ENCODE results near the gene PI16. TPM values are rescaled to one million over a fixed set of nuclear protein-coding genes. Genes with fewer than 3 reads are reported as not detected.
A peak's percentile ranks its signal among the peaks of the same experiment; 100 is the strongest.

The PI16 gene
- total and polyA plus RNA-seq, 2 donors from 2014 or later = 1.7 to 3.5 TPM

DNA sequence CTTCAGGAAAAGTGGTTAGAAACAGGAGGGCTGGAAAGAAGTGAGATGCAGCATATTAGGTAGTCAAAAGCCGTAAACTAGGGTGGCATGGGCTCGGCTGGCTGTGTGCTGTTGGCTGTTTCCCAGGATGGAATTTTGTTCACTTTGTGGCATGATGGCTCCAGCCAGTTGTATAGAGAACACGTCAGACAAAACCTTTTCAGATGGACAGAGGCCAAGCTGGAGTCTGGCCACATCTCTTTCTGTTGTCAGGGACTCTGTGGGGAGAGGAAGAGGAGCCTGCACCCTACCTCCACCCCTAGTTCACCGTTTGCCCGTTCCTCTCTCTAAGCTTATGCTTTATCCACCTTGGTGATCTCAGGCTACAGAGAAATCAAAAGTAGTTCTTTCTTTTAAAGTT, 46.8 kb upstream of the PI16 start:
- H3K9me3 ChIP-seq (ENCODE audit: control insufficient read depth in 2 of 3, insufficient read depth in 1 of 3, low read length in 3 of 3) = no peaks in the 10 kb centered on the region
- no peak for FAIRE-seq

GRCh38 chr6:36908747-36909146, 45.8 kb upstream of the PI16 start:
- no peak for FAIRE-seq
- TF ChIP-seq, protein P1, sequence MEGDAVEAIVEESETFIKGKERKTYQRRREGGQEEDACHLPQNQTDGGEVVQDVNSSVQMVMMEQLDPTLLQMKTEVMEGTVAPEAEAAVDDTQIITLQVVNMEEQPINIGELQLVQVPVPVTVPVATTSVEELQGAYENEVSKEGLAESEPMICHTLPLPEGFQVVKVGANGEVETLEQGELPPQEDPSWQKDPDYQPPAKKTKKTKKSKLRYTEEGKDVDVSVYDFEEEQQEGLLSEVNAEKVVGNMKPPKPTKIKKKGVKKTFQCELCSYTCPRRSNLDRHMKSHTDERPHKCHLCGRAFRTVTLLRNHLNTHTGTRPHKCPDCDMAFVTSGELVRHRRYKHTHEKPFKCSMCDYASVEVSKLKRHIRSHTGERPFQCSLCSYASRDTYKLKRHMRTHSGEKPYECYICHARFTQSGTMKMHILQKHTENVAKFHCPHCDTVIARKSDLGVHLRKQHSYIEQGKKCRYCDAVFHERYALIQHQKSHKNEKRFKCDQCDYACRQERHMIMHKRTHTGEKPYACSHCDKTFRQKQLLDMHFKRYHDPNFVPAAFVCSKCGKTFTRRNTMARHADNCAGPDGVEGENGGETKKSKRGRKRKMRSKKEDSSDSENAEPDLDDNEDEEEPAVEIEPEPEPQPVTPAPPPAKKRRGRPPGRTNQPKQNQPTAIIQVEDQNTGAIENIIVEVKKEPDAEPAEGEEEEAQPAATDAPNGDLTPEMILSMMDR (IDR thresholded peaks at IDR 0.05; ENCODE audit: borderline replicate concordance, extremely low read depth, insufficient read depth) = no peak
- Histone ChIP-seq H3K9me3 (ENCODE audit: control insufficient read depth in 2 of 3, insufficient read depth in 1 of 3, low read length in 3 of 3) (no peaks in the 10 kb centered on the region), H3K4me3 (ENCODE audit: low read length in 3 of 3) (no peak overlapping the region), H3K9ac (ENCODE audit: low read length in 3 of 3) (no peak overlapping the region), H3K27me3 (ENCODE audit: control insufficient read depth, insufficient read depth, low read length) (no peaks in the 10 kb centered on the region), H3K27ac (ENCODE audit: low read depth in 2 of 2, low read length in 2 of 2) (no peak overlapping the region), H3K4me1 (ENCODE audit: control insufficient read depth in 2 of 3, insufficient read depth in 2 of 3, low read depth in 1 of 3, low read length in 3 of 3) (no peaks in the 10 kb centered on the region), H3K36me3 (ENCODE audit: control insufficient read depth in 2 of 3, insufficient read depth in 3 of 3, low read length in 3 of 3) (peaks cover 3 to 21% (median 18%) of the 10 kb centered on the region in 3 donors)
- intact Hi-C loops (cut with DNase I) = no loop called here
- no peak for DNase-seq

More for the DNA sequence above, 46.8 kb upstream of the PI16 start:
- TF ChIP-seq, protein P1 (IDR thresholded peaks at IDR 0.05; ENCODE audit: borderline replicate concordance, extremely low read depth, insufficient read depth) = no peak
- DNase-seq = no peak
- Histone ChIP-seq H3K36me3 (ENCODE audit: control insufficient read depth in 2 of 3, insufficient read depth in 3 of 3, low read length in 3 of 3) (peaks cover 3 to 22% (median 21%) of the 10 kb centered on the region in 3 donors), H3K27ac (ENCODE audit: low read depth in 2 of 2, low read length in 2 of 2) (no peak overlapping the region), H3K4me1 (ENCODE audit: control insufficient read depth in 2 of 3, insufficient read depth in 2 of 3, low read depth in 1 of 3, low read length in 3 of 3) (no peaks in the 10 kb centered on the region), H3K27me3 (ENCODE audit: control insufficient read depth, insufficient read depth, low read length) (no peaks in the 10 kb centered on the region), H3K9ac (ENCODE audit: low read length in 3 of 3) (no peak overlapping the region), H3K4me3 (ENCODE audit: low read length in 3 of 3) (no peak overlapping the region)
- intact Hi-C loops (cut with DNase I) = no loop called here

- TF ChIP-seq, protein P1 (IDR thresholded peaks at IDR 0.05; ENCODE audit: borderline replicate concordance, extremely low read depth, insufficient read depth) = no peak
- intact Hi-C loops (cut with DNase I) = no loop called here
- Histone ChIP-seq H3K27me3 (ENCODE audit: control insufficient read depth, insufficient read depth, low read length) (no peaks in the 10 kb centered on the region), H3K4me1 (ENCODE audit: control insufficient read depth in 2 of 3, insufficient read depth in 2 of 3, low read depth in 1 of 3, low read length in 3 of 3) (no peaks in the 10 kb centered on the region), H3K27ac (ENCODE audit: low read depth in 2 of 2, low read length in 2 of 2) (no peak overlapping the region), H3K36me3 (ENCODE audit: control insufficient read depth in 2 of 3, insufficient read depth in 3 of 3, low read length in 3 of 3) (peaks cover 6 to 40% (median 8%) of the 10 kb centered on the region in 3 donors), H3K9ac (ENCODE audit: low read length in 3 of 3) (no peak overlapping the region), H3K4me3 (ENCODE audit: low read length in 3 of 3) (no peak overlapping the region), H3K9me3 (ENCODE audit: control insufficient read depth in 2 of 3, insufficient read depth in 1 of 3, low read length in 3 of 3) (no peaks in the 10 kb centered on the region)
- no peak for FAIRE-seq
- DNase-seq = no peak
Measured at GRCh38 chr6:36912030-36912454, 42.5 kb upstream of the PI16 start.

DNA sequence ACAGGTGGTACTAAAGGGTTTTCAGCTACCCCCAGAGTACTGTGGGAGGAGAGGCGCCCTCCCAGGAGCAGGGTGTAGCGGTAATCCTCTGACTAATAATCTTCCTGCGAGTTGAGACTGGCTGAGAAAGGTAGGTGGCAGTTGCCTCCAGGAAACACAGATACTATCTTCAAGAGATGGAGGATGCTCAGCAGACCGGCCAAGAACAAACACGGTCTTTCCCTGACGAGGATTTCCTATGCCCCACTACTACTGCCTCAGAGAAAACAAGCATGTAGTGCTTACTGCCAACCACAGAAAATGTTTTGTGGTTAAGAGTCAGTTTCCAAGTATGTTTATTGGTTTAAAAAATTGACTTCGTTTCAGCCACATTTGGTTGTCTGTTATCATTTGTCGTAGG, 42.0 kb upstream of the PI16 start:
- no peak for FAIRE-seq
- no peaks in the 10 kb centered on the region for H3K4me1 ChIP-seq (ENCODE audit: control insufficient read depth in 2 of 3, insufficient read depth in 2 of 3, low read depth in 1 of 3, low read length in 3 of 3)

More for the DNA sequence above, 42.0 kb upstream of the PI16 start:
- Histone ChIP-seq H3K27me3 (ENCODE audit: control insufficient read depth, insufficient read depth, low read length) (no peaks in the 10 kb centered on the region), H3K9ac (ENCODE audit: low read length in 3 of 3) (peak overlapping the region in 1 of 3 donors; percentile 2), H3K4me3 (ENCODE audit: low read length in 3 of 3) (no peak overlapping the region), H3K36me3 (ENCODE audit: control insufficient read depth in 2 of 3, insufficient read depth in 3 of 3, low read length in 3 of 3) (peaks cover 6 to 40% (median 8%) of the 10 kb centered on the region in 3 donors), H3K27ac (ENCODE audit: low read depth in 2 of 2, low read length in 2 of 2) (no peak overlapping the region), H3K9me3 (ENCODE audit: control insufficient read depth in 2 of 3, insufficient read depth in 1 of 3, low read length in 3 of 3) (no peaks in the 10 kb centered on the region)
- DNase-seq = no peak
- TF ChIP-seq, protein P1 (IDR thresholded peaks at IDR 0.05; ENCODE audit: borderline replicate concordance, extremely low read depth, insufficient read depth) = no peak
- intact Hi-C loops (cut with DNase I) = no loop called here
